ENCODE results near the gene SLC9A8. TPM values are rescaled to one million over a fixed set of nuclear protein-coding genes. Genes with fewer than 3 reads are reported as not detected.

Gene SLC9A8
- total and polyA plus RNA-seq, 2 donors (not counting 1 experiment from before 2014, with no cell fraction given): 17.8 to 29.7 TPM

- TF ChIP-seq EZH2 (IDR thresholded peaks at IDR 0.05; ENCODE audit: borderline replicate concordance, insufficient read depth, low read depth, low read length, poor library complexity, severe bottlenecking): no peak
- TF ChIP-seq CTCF (IDR thresholded peaks at IDR 0.05): no peak
- H3K27me3 ChIP-seq (replicated peaks in 1 of 4; ENCODE audit: control extremely low read depth in 1 of 4, control insufficient read depth in 3 of 4, insufficient read depth in 4 of 4, low read length in 3 of 4): no peaks in the 10 kb centered on the region
- 29% methylated on average over 7 of the region's 9 CpGs for WGBS (ENCODE audit: insufficient coverage)
- H3K4me2 ChIP-seq (replicated peaks; ENCODE audit: low read depth, low read length, poor library complexity, severe bottlenecking): no peak overlapping the region
- Mint-ChIP-seq H3K4me3 (peak overlapping the region; percentile 16), H3K4me1 (peaks cover 68% of the 10 kb centered on the region), H3K9me3 (ENCODE audit: insufficient read depth) (no peaks in the 10 kb centered on the region), H3K27me3 (peaks cover 5% of the 10 kb centered on the region), H3K27ac (no peak overlapping the region)
- no peaks in the 10 kb centered on the region for H3K79me2 ChIP-seq (ENCODE audit: control insufficient read depth, insufficient read depth, low read length)
- no peak for ATAC-seq (ENCODE audit: low read depth)
- no peak for DNase-seq
- POLR2A ChIA-PET: no interaction called here
- peaks cover 0 to 5% (median 0%) of the 10 kb centered on the region in 3 donors for H3K9me3 ChIP-seq (ENCODE audit: control extremely low read depth in 1 of 3, control insufficient read depth in 2 of 3, insufficient read depth in 1 of 3, low read length in 2 of 3)
- intact Hi-C loops (cut with micrococcal nuclease): no loop called here
- no peaks in the 10 kb centered on the region for H4K20me1 ChIP-seq (ENCODE audit: control insufficient read depth, insufficient read depth, low read length, poor library complexity, severe bottlenecking)
- no peak overlapping the region for H2AFZ ChIP-seq (ENCODE audit: insufficient read depth, low read depth, low read length, poor library complexity, severe bottlenecking)
- H3K36me3 ChIP-seq (replicated peaks in 1 of 2; ENCODE audit: control extremely low read depth in 1 of 2, control insufficient read depth in 1 of 2, extremely low read depth in 1 of 2, insufficient read depth in 2 of 2, low read length in 1 of 2): no peaks in the 10 kb centered on the region
- no peak overlapping the region for H3K9ac ChIP-seq (ENCODE audit: low read length)
- H3K27ac ChIP-seq (ENCODE audit: low read length in 2 of 2): no peak overlapping the region
- peaks cover 53 to 68% of the 10 kb centered on the region in 2 donors for H3K4me1 ChIP-seq (ENCODE audit: control insufficient read depth in 2 of 2, insufficient read depth in 2 of 2, low read length in 2 of 2)
- CTCF ChIA-PET: interaction anchor here (0.5 kb wide), 1 partner anchor 80 kb away, joined by 5 read pairs; no protein-coding TSS in a partner anchor
- no peak overlapping the region for H3K4me3 ChIP-seq (ENCODE audit: control extremely low read depth in 1 of 5, extremely low read depth in 1 of 5, insufficient read depth in 1 of 5, low read depth in 2 of 5, low read length in 4 of 5)
Observed at GRCh38 chr20:49790077-49790798, 22.4 kb upstream of the SLC9A8 start.

GRCh38 chr20:49791165-49791564, 21.5 kb upstream of the SLC9A8 start:
- intact Hi-C loops (cut with micrococcal nuclease): no loop called here
- Histone ChIP-seq H3K9me3 (ENCODE audit: control extremely low read depth in 1 of 3, control insufficient read depth in 2 of 3, insufficient read depth in 1 of 3, low read length in 2 of 3) (no peaks in the 10 kb centered on the region), H2AFZ (ENCODE audit: insufficient read depth, low read depth, low read length, poor library complexity, severe bottlenecking) (no peak overlapping the region), H3K27ac (ENCODE audit: low read length in 2 of 2) (no peak overlapping the region), H3K4me3 (ENCODE audit: control extremely low read depth in 1 of 5, extremely low read depth in 1 of 5, insufficient read depth in 1 of 5, low read depth in 2 of 5, low read length in 4 of 5) (no peak overlapping the region), H3K4me1 (ENCODE audit: control insufficient read depth in 2 of 2, insufficient read depth in 2 of 2, low read length in 2 of 2) (peaks cover 47 to 59% of the 10 kb centered on the region in 2 donors), H4K20me1 (ENCODE audit: control insufficient read depth, insufficient read depth, low read length, poor library complexity, severe bottlenecking) (no peaks in the 10 kb centered on the region), H3K36me3 (replicated peaks in 1 of 2; ENCODE audit: control extremely low read depth in 1 of 2, control insufficient read depth in 1 of 2, extremely low read depth in 1 of 2, insufficient read depth in 2 of 2, low read length in 1 of 2) (no peaks in the 10 kb centered on the region), H3K79me2 (ENCODE audit: control insufficient read depth, insufficient read depth, low read length) (no peaks in the 10 kb centered on the region), H3K27me3 (replicated peaks in 1 of 4; ENCODE audit: control extremely low read depth in 1 of 4, control insufficient read depth in 3 of 4, insufficient read depth in 4 of 4, low read length in 3 of 4) (no peaks in the 10 kb centered on the region), H3K9ac (ENCODE audit: low read length) (no peak overlapping the region), H3K4me2 (replicated peaks; ENCODE audit: low read depth, low read length, poor library complexity, severe bottlenecking) (no peak overlapping the region)
- POLR2A ChIA-PET: no interaction called here
- Mint-ChIP-seq H3K27me3 (peaks cover 5% of the 10 kb centered on the region), H3K4me1 (peaks cover 60% of the 10 kb centered on the region), H3K9me3 (ENCODE audit: insufficient read depth) (no peaks in the 10 kb centered on the region), H3K4me3 (no peak overlapping the region), H3K27ac (no peak overlapping the region)
- DNase-seq (no peak), ATAC-seq (ENCODE audit: low read depth) (no peak)
- CTCF ChIA-PET: no interaction called here
- no peak for TF ChIP-seq EZH2 (IDR thresholded peaks at IDR 0.05; ENCODE audit: borderline replicate concordance, insufficient read depth, low read depth, low read length, poor library complexity, severe bottlenecking)
- no peak for TF ChIP-seq CTCF (IDR thresholded peaks at IDR 0.05)
- 100% methylated on average over 1 of the region's 2 CpGs for WGBS (ENCODE audit: insufficient coverage)

All from B cell (primary cell).